ENCODE results near the gene LRFN3. TPM values are rescaled to one million over a fixed set of nuclear protein-coding genes. Genes with fewer than 3 reads are reported as not detected.
"Not testable (repeated sequence)": the region's sequence is repeated elsewhere in the genome, so short reads cannot be mapped to it uniquely, and the experiment has no call there.

Gene LRFN3
- total RNA-seq, result 1 to 10 TPM; 4.0 TPM

- intact Hi-C loops (cut with micrococcal nuclease), result no loop called here
These were observed at the start of gene LRFN3 for GRCh38 chr19:35935911-35936737. LRFN3 (plus strand) TSS chr19:35936374; CDS start chr19:35939426, 3,052 bp downstream.

DNA sequence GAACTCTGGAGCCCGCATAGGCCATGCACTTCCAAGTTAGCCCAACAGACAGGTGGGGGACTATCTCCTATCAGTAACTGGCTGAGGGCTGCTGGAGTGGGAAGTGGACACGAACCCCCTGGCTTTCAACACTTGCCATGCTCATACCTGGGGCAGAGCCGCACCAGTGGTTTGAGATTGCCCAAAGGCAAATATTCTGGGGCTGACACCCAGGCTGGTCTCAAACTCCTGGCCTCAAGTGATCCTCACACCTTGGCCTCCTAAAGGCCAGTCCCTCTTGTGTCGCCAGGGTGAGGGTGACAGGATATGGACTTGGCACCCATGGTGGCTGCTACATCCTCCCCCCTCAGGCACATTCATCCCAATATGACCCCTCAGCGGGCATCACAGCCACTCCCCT, 49.0 kb upstream of the LRFN3 start:
- Mint-ChIP-seq H3K27ac (no peak overlapping the region), H3K36me3 (ENCODE audit: low read depth) (peaks cover 42% of the 10 kb centered on the region), H3K4me3 (no peak overlapping the region), H3K9me3 (no peaks in the 10 kb centered on the region), H3K27me3 (ENCODE audit: low read depth) (no peaks in the 10 kb centered on the region), H3K4me1 (ENCODE audit: low read depth) (peaks cover 6% of the 10 kb centered on the region)
- CTCF ChIA-PET, result no interaction called here
- DNase-seq, result no peak
- intact Hi-C loops (cut with micrococcal nuclease), result loop anchor here (10.0 kb wide), 1 partner anchor 288 kb away; no protein-coding TSS in a partner anchor

More at GRCh38 chr19:35935911-35936737, at the start of gene LRFN3:
- Mint-ChIP-seq H3K36me3 (ENCODE audit: low read depth) (peaks cover 4% of the 10 kb centered on the region), H3K27ac (peak within 1 kb of the TSS; percentile 63), H3K4me1 (ENCODE audit: low read depth) (peaks cover 38% of the 10 kb centered on the region), H3K9me3 (no peaks in the 10 kb centered on the region), H3K4me3 (peak within 1 kb of the TSS; percentile 84), H3K27me3 (ENCODE audit: low read depth) (no peaks in the 10 kb centered on the region)
- CTCF ChIA-PET, result no interaction called here
- DNase-seq, result peak; percentile 63

GRCh38 chr19:35888398-35888797, 47.8 kb upstream of the LRFN3 start:
- Mint-ChIP-seq H3K9me3 (no peaks in the 10 kb centered on the region), H3K4me1 (ENCODE audit: low read depth) (peaks cover 10% of the 10 kb centered on the region), H3K27ac (no peak overlapping the region), H3K36me3 (ENCODE audit: low read depth) (peaks cover 51% of the 10 kb centered on the region), H3K27me3 (ENCODE audit: low read depth) (no peaks in the 10 kb centered on the region), H3K4me3 (no peak overlapping the region)
- no peak for DNase-seq
- intact Hi-C loops (cut with micrococcal nuclease), result loop anchor here (10.0 kb wide), 1 partner anchor 286 kb away; no protein-coding TSS in a partner anchor
- CTCF ChIA-PET, result no interaction called here

GRCh38 chr19:35889370-35890112, 46.6 kb upstream of the LRFN3 start:
- Mint-ChIP-seq H3K27me3 (ENCODE audit: low read depth) (no peaks in the 10 kb centered on the region), H3K36me3 (ENCODE audit: low read depth) (peaks cover 57% of the 10 kb centered on the region), H3K27ac (no peak overlapping the region), H3K9me3 (no peaks in the 10 kb centered on the region), H3K4me1 (ENCODE audit: low read depth) (peaks cover 10% of the 10 kb centered on the region), H3K4me3 (no peak overlapping the region)
- DNase-seq, result no peak
- intact Hi-C loops (cut with micrococcal nuclease), result loop anchor here (10.0 kb wide), 1 partner anchor 285 kb away; no protein-coding TSS in a partner anchor
- CTCF ChIA-PET, result no interaction called here

DNA sequence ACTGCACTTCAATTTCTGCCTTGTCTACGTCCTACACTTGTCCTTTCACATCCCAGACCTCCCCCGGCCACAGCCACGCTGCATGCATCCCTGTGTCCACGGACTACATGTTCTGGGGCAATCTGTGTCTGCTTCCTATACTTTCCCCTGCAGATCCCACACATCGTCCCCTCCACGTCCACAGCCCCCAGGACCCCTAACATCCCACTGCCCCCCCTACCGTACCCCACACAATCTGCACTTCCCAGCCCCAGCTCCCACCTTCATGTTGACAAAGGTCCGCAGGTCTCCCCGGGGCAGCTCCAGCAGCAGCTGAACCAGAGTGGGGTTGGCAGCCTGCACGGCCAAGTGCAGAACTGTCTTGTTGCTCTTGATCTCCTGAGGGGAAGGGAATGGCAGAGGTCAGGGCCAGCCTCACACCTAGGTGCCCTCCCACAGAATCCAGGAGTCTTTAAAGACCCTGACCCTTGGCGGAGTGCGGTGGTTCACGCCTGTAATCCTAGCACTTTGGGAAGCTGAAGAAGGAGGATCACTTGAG, 46.0 kb upstream of the LRFN3 start:
- DNase-seq, result no peak
- H3K4me3 Mint-ChIP-seq, result no peak overlapping the region
- peaks cover 59% of the 10 kb centered on the region for H3K36me3 Mint-ChIP-seq (ENCODE audit: low read depth)
- no peaks in the 10 kb centered on the region for H3K27me3 Mint-ChIP-seq (ENCODE audit: low read depth)
- no peak overlapping the region for H3K27ac Mint-ChIP-seq
- CTCF ChIA-PET, result interaction anchor here (0.7 to 2.2 kb wide), 2 partner anchors 41 to 88 kb away, joined by 3 to 6 read pairs; no protein-coding TSS in a partner anchor
- H3K9me3 Mint-ChIP-seq, result no peaks in the 10 kb centered on the region
- intact Hi-C loops (cut with micrococcal nuclease), result no loop called here
- peaks cover 13% of the 10 kb centered on the region for H3K4me1 Mint-ChIP-seq (ENCODE audit: low read depth)

DNA sequence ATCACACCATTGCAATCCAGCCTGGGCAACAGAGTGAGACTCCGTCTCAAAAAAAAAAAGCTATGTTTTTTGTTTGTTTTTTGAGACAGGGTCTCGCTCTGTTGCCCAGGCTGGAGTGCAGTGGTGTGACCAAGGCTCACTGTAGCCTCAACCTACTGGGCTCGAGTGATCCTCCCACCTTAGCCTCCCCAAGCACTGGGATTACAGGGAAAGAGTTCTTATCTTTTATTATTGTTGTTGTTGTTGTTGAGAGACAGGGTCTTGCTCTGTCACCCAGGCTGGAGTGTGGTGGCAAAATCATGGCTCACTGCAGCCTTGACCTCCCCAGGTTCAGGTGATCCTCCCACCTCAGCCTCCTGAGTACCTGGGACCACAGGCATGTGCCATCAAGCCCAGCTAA, 44.4 kb upstream of the LRFN3 start:
- H3K36me3 Mint-ChIP-seq (ENCODE audit: low read depth), result peaks cover 62% of the 10 kb centered on the region
- DNase-seq; intact Hi-C loops (cut with micrococcal nuclease); H3K4me3 Mint-ChIP-seq; H3K27ac Mint-ChIP-seq; H3K27me3 Mint-ChIP-seq (ENCODE audit: low read depth); H3K9me3 Mint-ChIP-seq: not testable (repeated sequence)
- CTCF ChIA-PET, result interaction anchor here (0.6 to 2.2 kb wide), 2 partner anchors 39 to 106 kb away, joined by 5 to 6 read pairs; no protein-coding TSS in a partner anchor
- H3K4me1 Mint-ChIP-seq (ENCODE audit: low read depth), result peaks cover 23% of the 10 kb centered on the region

GRCh38 chr19:35894342-35894741, 41.8 kb upstream of the LRFN3 start:
- H3K9me3 Mint-ChIP-seq, result no peaks in the 10 kb centered on the region
- CTCF ChIA-PET, result interaction anchor here (1.8 to 2.1 kb wide), 2 partner anchors 12 to 37 kb away, joined by 7 to 8 read pairs; no protein-coding TSS in a partner anchor
- no peaks in the 10 kb centered on the region for H3K27me3 Mint-ChIP-seq (ENCODE audit: low read depth)
- peaks cover 64% of the 10 kb centered on the region for H3K36me3 Mint-ChIP-seq (ENCODE audit: low read depth)
- no peak overlapping the region for H3K4me3 Mint-ChIP-seq
- intact Hi-C loops (cut with micrococcal nuclease), result no loop called here
- no peak overlapping the region for H3K27ac Mint-ChIP-seq
- H3K4me1 Mint-ChIP-seq (ENCODE audit: low read depth), result peaks cover 42% of the 10 kb centered on the region
- no peak for DNase-seq

GRCh38 chr19:35895911-35896642, 40.1 kb upstream of the LRFN3 start:
- no peaks in the 10 kb centered on the region for H3K9me3 Mint-ChIP-seq
- peaks cover 45% of the 10 kb centered on the region for H3K4me1 Mint-ChIP-seq (ENCODE audit: low read depth)
- no peak for DNase-seq
- H3K4me3 Mint-ChIP-seq, result no peak overlapping the region
- CTCF ChIA-PET, result interaction anchor here (0.8 to 2.1 kb wide), 3 partner anchors 13 to 37 kb away, joined by 4 to 8 read pairs (median 6); no protein-coding TSS in a partner anchor
- intact Hi-C loops (cut with micrococcal nuclease), result no loop called here
- no peaks in the 10 kb centered on the region for H3K27me3 Mint-ChIP-seq (ENCODE audit: low read depth)
- peak overlapping the region; percentile 36 for H3K27ac Mint-ChIP-seq
- peaks cover 55% of the 10 kb centered on the region for H3K36me3 Mint-ChIP-seq (ENCODE audit: low read depth)

- Mint-ChIP-seq H3K27ac (peak overlapping the region; percentile 36), H3K9me3 (no peaks in the 10 kb centered on the region), H3K36me3 (ENCODE audit: low read depth) (peaks cover 51% of the 10 kb centered on the region), H3K4me3 (no peak overlapping the region), H3K27me3 (ENCODE audit: low read depth) (no peaks in the 10 kb centered on the region), H3K4me1 (ENCODE audit: low read depth) (peaks cover 47% of the 10 kb centered on the region)
- CTCF ChIA-PET, result interaction anchor here (1.5 kb wide), 1 partner anchor 14 kb away, joined by 6 read pairs; no protein-coding TSS in a partner anchor
- no peak for DNase-seq
- intact Hi-C loops (cut with micrococcal nuclease), result no loop called here
These were observed 39.5 kb upstream of the LRFN3 start for GRCh38 chr19:35896643-35897040.

GRCh38 chr19:35897706-35898451, 38.3 kb upstream of the LRFN3 start:
- CTCF ChIA-PET, result interaction anchor here (1.5 kb wide), 1 partner anchor 15 kb away, joined by 6 read pairs; no protein-coding TSS in a partner anchor
- Mint-ChIP-seq H3K9me3 (no peaks in the 10 kb centered on the region), H3K27ac (peak overlapping the region; percentile 98), H3K4me1 (ENCODE audit: low read depth) (peaks cover 56% of the 10 kb centered on the region), H3K27me3 (ENCODE audit: low read depth) (no peaks in the 10 kb centered on the region), H3K36me3 (ENCODE audit: low read depth) (peaks cover 46% of the 10 kb centered on the region), H3K4me3 (peak overlapping the region; percentile 94)
- intact Hi-C loops (cut with micrococcal nuclease), result loop anchor here (2.0 kb wide), 1 partner anchor 217 kb away; the partner anchor contains the start of genes POLR2I and TBCB
- no peak for DNase-seq

DNA sequence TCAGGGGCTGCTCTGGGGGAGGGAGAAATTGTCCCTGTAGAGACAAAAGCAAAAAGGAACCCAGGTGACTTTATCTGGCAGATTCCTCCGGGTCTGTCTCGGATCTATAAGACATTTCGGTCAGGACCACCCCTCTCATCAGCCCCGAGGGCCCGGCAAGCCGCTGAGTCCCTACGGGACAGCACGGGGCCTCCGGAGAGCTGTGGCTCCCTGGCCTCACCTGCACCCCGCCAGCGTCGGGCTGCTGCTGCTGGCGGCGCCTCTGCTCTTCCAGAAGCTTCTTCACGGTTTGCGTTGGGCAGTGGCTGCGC, 37.7 kb upstream of the LRFN3 start:
- H3K9me3 Mint-ChIP-seq, result no peaks in the 10 kb centered on the region
- CTCF ChIA-PET, result no interaction called here
- peaks cover 42% of the 10 kb centered on the region for H3K36me3 Mint-ChIP-seq (ENCODE audit: low read depth)
- peaks cover 59% of the 10 kb centered on the region for H3K4me1 Mint-ChIP-seq (ENCODE audit: low read depth)
- DNase-seq, result no peak
- intact Hi-C loops (cut with micrococcal nuclease), result loop anchor here (2.0 kb wide), 1 partner anchor 216 kb away; the partner anchor contains the start of genes POLR2I and TBCB
- peak overlapping the region; percentile 94 for H3K4me3 Mint-ChIP-seq
- H3K27ac Mint-ChIP-seq, result peak overlapping the region; percentile 98
- no peaks in the 10 kb centered on the region for H3K27me3 Mint-ChIP-seq (ENCODE audit: low read depth)

Data from activated naive CD4-positive, alpha-beta T cell treated with anti-CD3 and anti-CD28 coated beads for 36 hours (primary cell).